H9 (cell line): ENCODE measurements around the gene CNOT4. TPM values are rescaled to one million over a fixed set of nuclear protein-coding genes. Genes with fewer than 3 reads are reported as not detected.

Source experiments
- DNase-seq: peaks from one replicate; pipeline ENCODE4 v3.0.0-alpha.2; 2017
- H2AFZ ChIP-seq: one replicate; pipeline ENCODE4 v1.6.1; 2013; ENCODE audit warnings: mild to moderate bottlenecking, low read length, control low read depth, moderate library complexity
- H2AK5ac ChIP-seq: 2 replicates; pipeline ENCODE4 v1.6.1; 2013; ENCODE audit warnings: low read length, control low read depth, mixed read lengths; ENCODE audit not compliant: insufficient read length
- H2BK120ac ChIP-seq: one replicate; pipeline ENCODE4 v1.6.1; 2013; ENCODE audit warnings: low read depth, mild to moderate bottlenecking, low read length, control low read depth, inconsistent platforms; ENCODE audit not compliant: poor library complexity, severe bottlenecking
- H2BK12ac ChIP-seq: 2 replicates; pipeline ENCODE4 v1.6.1; 2013; ENCODE audit warnings: low read length, control low read depth, mixed read lengths, low read depth; ENCODE audit not compliant: insufficient read length
- H2BK15ac ChIP-seq: 2 replicates; pipeline ENCODE4 v1.6.1; 2013; ENCODE audit warnings: low read depth, low read length, control low read depth
- H2BK20ac ChIP-seq: one replicate; pipeline ENCODE4 v1.6.1; 2013; ENCODE audit warnings: low read depth, mild to moderate bottlenecking, low read length, control low read depth, inconsistent platforms; ENCODE audit not compliant: poor library complexity, severe bottlenecking
- H2BK5ac ChIP-seq: 2 replicates; pipeline ENCODE4 v1.6.1; 2013; ENCODE audit warnings: low read length, control low read depth, mixed read lengths; ENCODE audit not compliant: insufficient read length
- H3K14ac ChIP-seq: 2 replicates; pipeline ENCODE4 v1.6.1; 2013; ENCODE audit warnings: low read length, control low read depth; ENCODE audit not compliant: insufficient read depth
- H3K18ac ChIP-seq: 2 replicates; pipeline ENCODE4 v1.6.1; 2013; ENCODE audit warnings: low read depth, mild to moderate bottlenecking, mixed read lengths, low read length, control low read depth; ENCODE audit not compliant: insufficient read length
- H3K23ac ChIP-seq: 2 replicates; pipeline ENCODE4 v1.6.1; 2013; ENCODE audit warnings: low read length, control low read depth, mixed read lengths, low read depth; ENCODE audit not compliant: insufficient read length
- H3K23me2 ChIP-seq: 2 replicates; pipeline ENCODE4 v1.6.1; 2013; ENCODE audit warnings: low read depth, mild to moderate bottlenecking, mixed read lengths, low read length, control low read depth; ENCODE audit not compliant: insufficient read length, poor library complexity, severe bottlenecking
- H3K27ac ChIP-seq: 2 replicates; pipeline ENCODE4 v1.5.1; 2013; ENCODE audit warnings: low read length, control low read depth, mixed read lengths, low read depth; ENCODE audit not compliant: insufficient read length
- H3K27me3 ChIP-seq: 2 replicates; pipeline ENCODE4 v1.6.1; 2013; ENCODE audit warnings: low read length, control low read depth, inconsistent platforms; ENCODE audit not compliant: insufficient read depth
- H3K4ac ChIP-seq: 2 replicates; pipeline ENCODE4 v1.6.1; 2013; ENCODE audit warnings: low read depth, mild to moderate bottlenecking, control low read depth, inconsistent platforms, low read length, moderate library complexity
- H3K4me1 ChIP-seq: 2 replicates; pipeline ENCODE4 v1.6.1; 2013; ENCODE audit warnings: low read length, control low read depth, inconsistent platforms; ENCODE audit not compliant: insufficient read depth
- H3K4me2 ChIP-seq: 2 replicates; pipeline ENCODE4 v1.6.1; 2013; ENCODE audit warnings: low read length, control low read depth, mixed read lengths; ENCODE audit not compliant: insufficient read length, insufficient read depth
- H3K56ac ChIP-seq: 2 replicates; pipeline ENCODE4 v1.6.1; 2013; ENCODE audit warnings: low read depth, mild to moderate bottlenecking, mixed read lengths, low read length, control low read depth; ENCODE audit not compliant: insufficient read length
- H3K79me1 ChIP-seq: 2 replicates; pipeline ENCODE4 v1.6.1; 2013; ENCODE audit warnings: low read depth, mild to moderate bottlenecking, moderate library complexity, low read length, control low read depth, inconsistent platforms; ENCODE audit not compliant: insufficient read depth, poor library complexity, severe bottlenecking
- H3K79me2 ChIP-seq: 2 replicates; pipeline ENCODE4 v1.6.1; 2013; ENCODE audit warnings: low read length, control low read depth, inconsistent platforms; ENCODE audit not compliant: insufficient read depth
- H3K9ac ChIP-seq: 2 replicates; pipeline ENCODE4 v1.6.1; 2013; ENCODE audit warnings: low read length, control low read depth, mixed read lengths; ENCODE audit not compliant: insufficient read length; ENCODE audit errors: extremely low read depth
- H3K9me3 ChIP-seq: one replicate; pipeline ENCODE4 v1.6.1; 2013; ENCODE audit warnings: low read depth, low read length, inconsistent platforms; ENCODE audit not compliant: control insufficient read depth
- H3T11ph ChIP-seq: one replicate; pipeline ENCODE4 v1.6.1; 2013; ENCODE audit warnings: mild to moderate bottlenecking, low read length, control low read depth, inconsistent platforms
- H4K20me1 ChIP-seq: one replicate; pipeline ENCODE4 v1.6.1; 2013; ENCODE audit not compliant: control insufficient read depth, insufficient read length, insufficient read depth
- H4K5ac ChIP-seq: 2 replicates; pipeline ENCODE4 v1.6.1; 2013; ENCODE audit warnings: low read depth, mild to moderate bottlenecking, mixed read lengths, low read length, control low read depth; ENCODE audit not compliant: insufficient read length
- H4K8ac ChIP-seq: replicated peaks from 2 replicates; pipeline ENCODE4 v1.6.1; 2013; ENCODE audit warnings: low read length, control low read depth, mixed read lengths, low read depth; ENCODE audit not compliant: insufficient read length
- H4K91ac ChIP-seq: 2 replicates; pipeline ENCODE4 v1.6.1; 2013; ENCODE audit warnings: low read depth, mild to moderate bottlenecking, moderate library complexity, mixed read lengths, low read length, control low read depth; ENCODE audit not compliant: insufficient read length
- H3K27ac Mint-ChIP-seq, 3 experiments: 2 replicates in 2 of 3; 3 replicates in 1 of 3; pipeline ENCODE4 v1.8.0; 2020 to 2021; ENCODE audit warnings: mixed read lengths in 3 of 3, mild to moderate bottlenecking in 1 of 3, moderate library complexity in 1 of 3
- H3K27me3 Mint-ChIP-seq: 2 replicates; pipeline ENCODE4 v1.8.0; 2021; ENCODE audit warnings: low read depth, mild to moderate bottlenecking, moderate library complexity, mixed read lengths
- H3K36me3 Mint-ChIP-seq, 3 experiments: 2 replicates in 2 of 3; 3 replicates in 1 of 3; pipeline ENCODE4 v1.8.0; 2020 to 2021; ENCODE audit warnings: low read depth in 3 of 3, mixed read lengths in 3 of 3; ENCODE audit not compliant: insufficient read depth in 1 of 3
- H3K4me1 Mint-ChIP-seq, 2 experiments: 2 replicates each; pipeline ENCODE4 v1.8.0; 2020; ENCODE audit warnings: mixed read lengths in 2 of 2
- H3K4me3 Mint-ChIP-seq, 2 experiments: 2 replicates in 1 of 2; 3 replicates in 1 of 2; pipeline ENCODE4 v1.8.0; 2020 to 2021; ENCODE audit warnings: mild to moderate bottlenecking in 2 of 2, mixed read lengths in 2 of 2, moderate library complexity in 1 of 2
- H3K9me3 Mint-ChIP-seq, 2 experiments: 2 replicates in 1 of 2; 3 replicates in 1 of 2; pipeline ENCODE4 v1.8.0; 2020; ENCODE audit warnings: mild to moderate bottlenecking in 2 of 2, mixed read lengths in 2 of 2, moderate library complexity in 1 of 2
- WGBS: extraction: QIAGEN DNeasy Blood & Tissue Kit; methylation state at CpG from one replicate; pipeline ENCODE4 v1.1.7; 2013; ENCODE audit warnings: missing lambda C conversion rate, low lambda C conversion rate, mixed read lengths; ENCODE audit not compliant: insufficient read length; ENCODE audit errors: extremely low coverage; 5-methylcytosine and 5-hydroxymethylcytosine counted together
- total RNA-seq: library from RNA; stranded (reverse); gene quantifications from 2 replicates; pipeline ENCODE4 v1.2.1, GENCODE V29; 2021
- TF ChIP-seq, protein P1 (sequence below): fragments of 200-600 bp; sonication (generic); conservative IDR thresholded peaks from 3 replicates; pipeline ENCODE4 v1.8.0; 2021; ENCODE audit warnings: antibody characterized with exemption, mild to moderate bottlenecking

CNOT4 gene
- total RNA-seq, 1 experiment from 2014 or later, result 27.4 TPM

DNA sequence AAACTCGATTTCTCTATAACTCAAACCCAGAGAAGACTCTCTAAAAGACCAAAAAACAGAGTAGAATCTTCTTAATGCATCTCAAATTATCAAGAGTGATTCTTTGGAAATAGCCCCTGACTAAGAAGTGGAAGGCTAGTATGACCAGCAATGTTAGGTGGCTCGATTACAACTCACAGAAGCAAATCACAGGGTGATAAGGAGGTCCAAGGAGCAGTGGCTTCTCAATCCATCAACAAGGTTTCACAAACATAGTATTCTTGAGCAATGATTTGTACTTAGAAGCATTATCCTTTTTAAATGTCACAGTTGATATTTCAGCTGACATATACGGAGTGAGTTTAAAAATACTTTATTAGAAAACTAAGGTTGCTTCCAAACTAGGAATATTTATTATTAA lies 127.7 kb downstream of the CNOT4 start:
- Histone ChIP-seq H3K56ac (no peak overlapping the region), H3K4ac (no peak overlapping the region), H2AFZ (no peak overlapping the region), H2BK20ac (no peak overlapping the region), H2BK5ac (no peak overlapping the region), H3K9me3 (no peaks in the 10 kb centered on the region), H4K91ac (no peak overlapping the region), H4K8ac (no peak overlapping the region), H3K27me3 (no peaks in the 10 kb centered on the region), H2BK12ac (no peak overlapping the region), H3K4me2 (no peak overlapping the region), H2BK15ac (no peak overlapping the region), H3K27ac (no peak overlapping the region), H2AK5ac (no peak overlapping the region), H2BK120ac (no peak overlapping the region), H4K20me1 (no peaks in the 10 kb centered on the region), H3K79me2 (no peaks in the 10 kb centered on the region), H3K23ac (no peak overlapping the region), H3K18ac (no peak overlapping the region), H3K14ac (no peak overlapping the region), H3K9ac (no peak overlapping the region), H4K5ac (no peak overlapping the region), H3K23me2 (no peaks in the 10 kb centered on the region), H3K4me1 (peaks cover 4% of the 10 kb centered on the region; the same call in 1 of the 2 replicates), H3T11ph (no peak overlapping the region), H3K79me1 (no peaks in the 10 kb centered on the region)
- Mint-ChIP-seq H3K9me3 (no peaks in the 10 kb centered on the region), H3K27ac (no peak overlapping the region), H3K4me3 (no peak overlapping the region), H3K27me3 (no peaks in the 10 kb centered on the region), H3K36me3 (no peaks in the 10 kb centered on the region), H3K4me1 (peaks cover 28% of the 10 kb centered on the region in 2 experiments)
- TF ChIP-seq, protein P1, sequence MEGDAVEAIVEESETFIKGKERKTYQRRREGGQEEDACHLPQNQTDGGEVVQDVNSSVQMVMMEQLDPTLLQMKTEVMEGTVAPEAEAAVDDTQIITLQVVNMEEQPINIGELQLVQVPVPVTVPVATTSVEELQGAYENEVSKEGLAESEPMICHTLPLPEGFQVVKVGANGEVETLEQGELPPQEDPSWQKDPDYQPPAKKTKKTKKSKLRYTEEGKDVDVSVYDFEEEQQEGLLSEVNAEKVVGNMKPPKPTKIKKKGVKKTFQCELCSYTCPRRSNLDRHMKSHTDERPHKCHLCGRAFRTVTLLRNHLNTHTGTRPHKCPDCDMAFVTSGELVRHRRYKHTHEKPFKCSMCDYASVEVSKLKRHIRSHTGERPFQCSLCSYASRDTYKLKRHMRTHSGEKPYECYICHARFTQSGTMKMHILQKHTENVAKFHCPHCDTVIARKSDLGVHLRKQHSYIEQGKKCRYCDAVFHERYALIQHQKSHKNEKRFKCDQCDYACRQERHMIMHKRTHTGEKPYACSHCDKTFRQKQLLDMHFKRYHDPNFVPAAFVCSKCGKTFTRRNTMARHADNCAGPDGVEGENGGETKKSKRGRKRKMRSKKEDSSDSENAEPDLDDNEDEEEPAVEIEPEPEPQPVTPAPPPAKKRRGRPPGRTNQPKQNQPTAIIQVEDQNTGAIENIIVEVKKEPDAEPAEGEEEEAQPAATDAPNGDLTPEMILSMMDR, result no peak
- no peak for DNase-seq
- no CpG with 5 or more reads among the region's 3 CpGs for WGBS
